SK-N-SH (cell line): ENCODE measurements around the gene TSEN2.

Source experiments
- CHD2 ChIP-seq: fragments of 150-350 bp; IDR thresholded peaks from 2 replicates; pipeline ENCODE4 v1.6.1; 2018; ENCODE audit warnings: low read length; ENCODE audit not compliant: partially characterized antibody
- ELF1 ChIP-seq: IDR thresholded peaks from 2 replicates; pipeline ENCODE4 v1.4.0; 2012
- EZH2phosphoT487 ChIP-seq: fragments of 200-600 bp; sonication (generic); IDR thresholded peaks from 2 replicates; pipeline ENCODE4 v1.6.1; 2017; ENCODE audit warnings: low read depth, mixed run types, mild to moderate bottlenecking, antibody characterized with exemption, moderate library complexity, borderline replicate concordance
- FOXJ3 ChIP-seq: sonication (generic); formaldehyde crosslinking; IDR thresholded peaks from 2 replicates; pipeline ENCODE4 v1.5.1; 2020; ENCODE audit warnings: mild to moderate bottlenecking, missing genetic modification reagents
- GABPA ChIP-seq: IDR thresholded peaks from 2 replicates; pipeline ENCODE4 v1.4.0; 2012; ENCODE audit warnings: low read depth, mild to moderate bottlenecking
- JUND ChIP-seq: IDR thresholded peaks from 2 replicates; pipeline ENCODE4 v1.4.0; 2012
- MEF2A ChIP-seq: IDR thresholded peaks from 2 replicates; pipeline ENCODE4 v1.4.0; 2012; ENCODE audit warnings: low read depth, borderline replicate concordance
- POLR2AphosphoS5 ChIP-seq: IDR thresholded peaks from 2 replicates; pipeline ENCODE4 v1.6.1; 2012; ENCODE audit warnings: low read depth, low read length
- RCOR1 ChIP-seq: fragments of 150-350 bp; IDR thresholded peaks from 2 replicates; pipeline ENCODE4 v1.6.1; 2017; ENCODE audit warnings: antibody characterized with exemption, low read length
- SIN3A ChIP-seq: IDR thresholded peaks from 2 replicates; pipeline ENCODE4 v1.6.1; 2012; ENCODE audit warnings: low read depth, mild to moderate bottlenecking, low read length, moderate library complexity, borderline replicate concordance
- TAF1 ChIP-seq: IDR thresholded peaks from 2 replicates; pipeline ENCODE4 v1.6.1; 2012; ENCODE audit warnings: low read depth, mild to moderate bottlenecking, low read length, moderate library complexity, borderline replicate concordance
- TF ChIP-seq, protein P1 (sequence below): fragments of 200-600 bp; sonication (generic); IDR thresholded peaks from 2 replicates; pipeline ENCODE4 v1.6.1; 2017; ENCODE audit warnings: antibody characterized with exemption, mild to moderate bottlenecking, moderate library complexity
- TF ChIP-seq, protein P2 (sequence below): IDR thresholded peaks from 2 replicates; pipeline ENCODE4; 2012
- TF ChIP-seq, protein P3 (sequence below): IDR thresholded peaks from 2 replicates; pipeline ENCODE4 v1.6.1; 2012; ENCODE audit warnings: mild to moderate bottlenecking, low read depth, low read length, moderate library complexity

DNA sequence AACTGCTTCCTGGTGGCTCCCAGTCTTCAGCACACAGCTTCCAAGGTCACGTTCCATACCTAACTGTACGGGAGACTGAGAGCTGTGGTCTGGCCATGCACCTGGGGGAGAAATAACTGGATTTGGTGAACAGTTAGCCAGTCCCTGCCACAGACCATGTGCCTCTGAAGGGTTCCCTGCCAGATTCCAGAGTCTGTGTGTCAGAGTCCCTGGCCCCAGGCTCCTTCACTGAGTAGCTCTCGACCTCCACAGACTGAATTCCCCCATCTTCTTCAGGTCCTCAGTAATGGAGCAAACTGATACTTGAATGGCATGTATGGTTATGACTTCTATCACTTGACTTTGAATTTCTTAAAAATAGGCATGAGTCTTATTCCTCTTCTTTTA, 43.5 kb downstream of the TSEN2 start:
- TF ChIP-seq JUND (no peak), GABPA (no peak), ELF1 (no peak), EZH2phosphoT487 (no peak), SIN3A (no peak), CHD2 (no peak), RCOR1 (no peak), POLR2AphosphoS5 (no peak), FOXJ3 (CRISPR knock-in tag) (no peak), MEF2A (no peak), TAF1 (no peak)
- TF ChIP-seq, protein P1, sequence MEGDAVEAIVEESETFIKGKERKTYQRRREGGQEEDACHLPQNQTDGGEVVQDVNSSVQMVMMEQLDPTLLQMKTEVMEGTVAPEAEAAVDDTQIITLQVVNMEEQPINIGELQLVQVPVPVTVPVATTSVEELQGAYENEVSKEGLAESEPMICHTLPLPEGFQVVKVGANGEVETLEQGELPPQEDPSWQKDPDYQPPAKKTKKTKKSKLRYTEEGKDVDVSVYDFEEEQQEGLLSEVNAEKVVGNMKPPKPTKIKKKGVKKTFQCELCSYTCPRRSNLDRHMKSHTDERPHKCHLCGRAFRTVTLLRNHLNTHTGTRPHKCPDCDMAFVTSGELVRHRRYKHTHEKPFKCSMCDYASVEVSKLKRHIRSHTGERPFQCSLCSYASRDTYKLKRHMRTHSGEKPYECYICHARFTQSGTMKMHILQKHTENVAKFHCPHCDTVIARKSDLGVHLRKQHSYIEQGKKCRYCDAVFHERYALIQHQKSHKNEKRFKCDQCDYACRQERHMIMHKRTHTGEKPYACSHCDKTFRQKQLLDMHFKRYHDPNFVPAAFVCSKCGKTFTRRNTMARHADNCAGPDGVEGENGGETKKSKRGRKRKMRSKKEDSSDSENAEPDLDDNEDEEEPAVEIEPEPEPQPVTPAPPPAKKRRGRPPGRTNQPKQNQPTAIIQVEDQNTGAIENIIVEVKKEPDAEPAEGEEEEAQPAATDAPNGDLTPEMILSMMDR = no peak
- TF ChIP-seq, protein P2, sequence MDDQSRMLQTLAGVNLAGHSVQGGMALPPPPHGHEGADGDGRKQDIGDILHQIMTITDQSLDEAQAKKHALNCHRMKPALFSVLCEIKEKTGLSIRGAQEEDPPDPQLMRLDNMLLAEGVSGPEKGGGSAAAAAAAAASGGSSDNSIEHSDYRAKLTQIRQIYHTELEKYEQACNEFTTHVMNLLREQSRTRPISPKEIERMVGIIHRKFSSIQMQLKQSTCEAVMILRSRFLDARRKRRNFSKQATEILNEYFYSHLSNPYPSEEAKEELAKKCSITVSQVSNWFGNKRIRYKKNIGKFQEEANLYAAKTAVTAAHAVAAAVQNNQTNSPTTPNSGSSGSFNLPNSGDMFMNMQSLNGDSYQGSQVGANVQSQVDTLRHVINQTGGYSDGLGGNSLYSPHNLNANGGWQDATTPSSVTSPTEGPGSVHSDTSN = no peak
- TF ChIP-seq, protein P3, sequence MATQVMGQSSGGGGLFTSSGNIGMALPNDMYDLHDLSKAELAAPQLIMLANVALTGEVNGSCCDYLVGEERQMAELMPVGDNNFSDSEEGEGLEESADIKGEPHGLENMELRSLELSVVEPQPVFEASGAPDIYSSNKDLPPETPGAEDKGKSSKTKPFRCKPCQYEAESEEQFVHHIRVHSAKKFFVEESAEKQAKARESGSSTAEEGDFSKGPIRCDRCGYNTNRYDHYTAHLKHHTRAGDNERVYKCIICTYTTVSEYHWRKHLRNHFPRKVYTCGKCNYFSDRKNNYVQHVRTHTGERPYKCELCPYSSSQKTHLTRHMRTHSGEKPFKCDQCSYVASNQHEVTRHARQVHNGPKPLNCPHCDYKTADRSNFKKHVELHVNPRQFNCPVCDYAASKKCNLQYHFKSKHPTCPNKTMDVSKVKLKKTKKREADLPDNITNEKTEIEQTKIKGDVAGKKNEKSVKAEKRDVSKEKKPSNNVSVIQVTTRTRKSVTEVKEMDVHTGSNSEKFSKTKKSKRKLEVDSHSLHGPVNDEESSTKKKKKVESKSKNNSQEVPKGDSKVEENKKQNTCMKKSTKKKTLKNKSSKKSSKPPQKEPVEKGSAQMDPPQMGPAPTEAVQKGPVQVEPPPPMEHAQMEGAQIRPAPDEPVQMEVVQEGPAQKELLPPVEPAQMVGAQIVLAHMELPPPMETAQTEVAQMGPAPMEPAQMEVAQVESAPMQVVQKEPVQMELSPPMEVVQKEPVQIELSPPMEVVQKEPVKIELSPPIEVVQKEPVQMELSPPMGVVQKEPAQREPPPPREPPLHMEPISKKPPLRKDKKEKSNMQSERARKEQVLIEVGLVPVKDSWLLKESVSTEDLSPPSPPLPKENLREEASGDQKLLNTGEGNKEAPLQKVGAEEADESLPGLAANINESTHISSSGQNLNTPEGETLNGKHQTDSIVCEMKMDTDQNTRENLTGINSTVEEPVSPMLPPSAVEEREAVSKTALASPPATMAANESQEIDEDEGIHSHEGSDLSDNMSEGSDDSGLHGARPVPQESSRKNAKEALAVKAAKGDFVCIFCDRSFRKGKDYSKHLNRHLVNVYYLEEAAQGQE = no peak
